Measurements from ENCODE around the gene UBR1. TPM values are rescaled to one million over a fixed set of nuclear protein-coding genes. Genes with fewer than 3 reads are reported as not detected.

The UBR1 gene
- total RNA-seq, 2 donors from 2014 or later: 27.2 to 28.0 TPM

DNA sequence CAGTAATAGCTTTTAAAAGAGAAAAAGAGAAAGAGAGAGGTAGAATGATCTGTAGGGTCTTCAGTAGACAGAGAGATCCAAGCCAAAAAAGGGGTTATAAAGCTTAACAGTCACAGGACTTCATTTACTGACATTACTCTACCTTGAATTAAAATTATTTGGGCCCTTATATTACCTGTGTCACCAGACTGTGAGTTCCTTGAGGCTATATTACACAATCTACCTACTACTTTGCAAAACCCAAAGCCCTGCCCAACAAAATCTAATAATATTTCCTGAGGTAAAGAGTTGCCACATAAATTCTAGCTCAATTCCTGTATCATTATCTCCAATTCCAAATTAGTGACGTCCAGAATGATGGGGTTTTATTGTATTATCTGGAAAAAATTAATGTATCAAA, 1.9 kb downstream of the UBR1 start:
- intact Hi-C loops (cut with DNase I): no loop called here
- peaks cover 8% of the 10 kb centered on the region for H3K4me1 ChIP-seq (replicated peaks)
- TF ChIP-seq, protein P1, sequence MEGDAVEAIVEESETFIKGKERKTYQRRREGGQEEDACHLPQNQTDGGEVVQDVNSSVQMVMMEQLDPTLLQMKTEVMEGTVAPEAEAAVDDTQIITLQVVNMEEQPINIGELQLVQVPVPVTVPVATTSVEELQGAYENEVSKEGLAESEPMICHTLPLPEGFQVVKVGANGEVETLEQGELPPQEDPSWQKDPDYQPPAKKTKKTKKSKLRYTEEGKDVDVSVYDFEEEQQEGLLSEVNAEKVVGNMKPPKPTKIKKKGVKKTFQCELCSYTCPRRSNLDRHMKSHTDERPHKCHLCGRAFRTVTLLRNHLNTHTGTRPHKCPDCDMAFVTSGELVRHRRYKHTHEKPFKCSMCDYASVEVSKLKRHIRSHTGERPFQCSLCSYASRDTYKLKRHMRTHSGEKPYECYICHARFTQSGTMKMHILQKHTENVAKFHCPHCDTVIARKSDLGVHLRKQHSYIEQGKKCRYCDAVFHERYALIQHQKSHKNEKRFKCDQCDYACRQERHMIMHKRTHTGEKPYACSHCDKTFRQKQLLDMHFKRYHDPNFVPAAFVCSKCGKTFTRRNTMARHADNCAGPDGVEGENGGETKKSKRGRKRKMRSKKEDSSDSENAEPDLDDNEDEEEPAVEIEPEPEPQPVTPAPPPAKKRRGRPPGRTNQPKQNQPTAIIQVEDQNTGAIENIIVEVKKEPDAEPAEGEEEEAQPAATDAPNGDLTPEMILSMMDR (IDR thresholded peaks at IDR 0.05): no peak
- no peak for TF ChIP-seq POLR2AphosphoS5 (IDR thresholded peaks at IDR 0.05)
- no peak for TF ChIP-seq POLR2A (IDR thresholded peaks at IDR 0.05)
- no peaks in the 10 kb centered on the region for H3K27me3 ChIP-seq (replicated peaks; ENCODE audit: insufficient read depth)
- no peak overlapping the region for H3K4me3 ChIP-seq
- WGBS: 39% methylated on average over 1 of the region's 1 CpG
- no peaks in the 10 kb centered on the region for H3K36me3 ChIP-seq
- H3K9me3 ChIP-seq: no peaks in the 10 kb centered on the region
- H3K27ac ChIP-seq: no peak overlapping the region
- DNase-seq (ENCODE audit: low spot score): no peak

DNA sequence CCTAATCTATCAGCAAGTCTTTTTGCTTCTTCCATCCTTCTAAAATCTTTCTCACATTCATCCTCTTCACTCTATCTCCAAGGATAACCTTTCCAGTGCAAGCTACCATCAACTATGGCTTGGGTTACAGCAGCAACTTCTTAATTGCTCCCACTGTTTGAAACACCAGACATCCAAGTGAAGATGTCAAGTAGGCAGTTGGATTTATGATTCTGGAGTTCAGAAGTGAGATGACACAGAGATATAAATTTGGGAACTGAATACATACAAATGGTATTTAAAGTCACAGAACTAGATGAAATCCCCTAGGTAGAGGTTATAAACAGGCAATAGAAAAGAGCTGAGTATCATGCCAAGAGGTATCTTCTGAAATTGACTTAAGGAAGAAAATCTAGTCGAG, 3.7 kb downstream of the UBR1 start:
- no peak for DNase-seq (ENCODE audit: low spot score)
- 77% methylated on average over 1 of the region's 1 CpG for WGBS
- TF ChIP-seq, protein P1 (IDR thresholded peaks at IDR 0.05): no peak
- no peak for TF ChIP-seq POLR2A (IDR thresholded peaks at IDR 0.05)
- TF ChIP-seq POLR2AphosphoS5 (IDR thresholded peaks at IDR 0.05): no peak
- intact Hi-C loops (cut with DNase I): no loop called here
- no peaks in the 10 kb centered on the region for H3K27me3 ChIP-seq (replicated peaks; ENCODE audit: insufficient read depth)
- no peak overlapping the region for H3K27ac ChIP-seq
- no peaks in the 10 kb centered on the region for H3K36me3 ChIP-seq
- peaks cover 8% of the 10 kb centered on the region for H3K4me1 ChIP-seq (replicated peaks)
- H3K4me3 ChIP-seq: no peak overlapping the region
- H3K9me3 ChIP-seq: no peaks in the 10 kb centered on the region

DNA sequence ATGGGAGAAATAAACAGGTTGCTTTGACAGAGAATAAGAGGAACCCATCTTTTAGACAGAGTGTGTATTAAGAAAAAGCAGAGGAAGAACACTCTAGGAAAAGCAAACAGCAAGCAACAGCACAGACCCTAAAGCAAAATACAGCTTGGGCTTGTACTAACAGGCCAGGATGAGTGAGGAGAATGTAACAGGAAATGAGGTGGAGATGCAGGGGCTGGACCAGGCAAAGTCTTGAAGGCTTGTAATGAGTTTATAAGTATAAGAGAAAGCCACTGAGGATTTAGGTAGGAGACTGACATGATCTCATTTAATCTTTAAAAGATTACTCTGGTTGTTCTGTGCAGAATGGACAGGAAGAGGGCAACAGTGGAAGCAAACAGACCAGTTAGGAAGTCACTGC, 4.9 kb downstream of the UBR1 start:
- Histone ChIP-seq H3K27ac (no peak overlapping the region), H3K9me3 (no peaks in the 10 kb centered on the region), H3K4me3 (no peak overlapping the region), H3K27me3 (replicated peaks; ENCODE audit: insufficient read depth) (no peaks in the 10 kb centered on the region), H3K36me3 (no peaks in the 10 kb centered on the region), H3K4me1 (replicated peaks) (peaks cover 8% of the 10 kb centered on the region)
- DNase-seq (ENCODE audit: low spot score): no peak
- intact Hi-C loops (cut with DNase I): no loop called here
- TF ChIP-seq POLR2A (IDR thresholded peaks at IDR 0.05): no peak
- TF ChIP-seq, protein P1 (IDR thresholded peaks at IDR 0.05): no peak
- no peak for TF ChIP-seq POLR2AphosphoS5 (IDR thresholded peaks at IDR 0.05)

DNA sequence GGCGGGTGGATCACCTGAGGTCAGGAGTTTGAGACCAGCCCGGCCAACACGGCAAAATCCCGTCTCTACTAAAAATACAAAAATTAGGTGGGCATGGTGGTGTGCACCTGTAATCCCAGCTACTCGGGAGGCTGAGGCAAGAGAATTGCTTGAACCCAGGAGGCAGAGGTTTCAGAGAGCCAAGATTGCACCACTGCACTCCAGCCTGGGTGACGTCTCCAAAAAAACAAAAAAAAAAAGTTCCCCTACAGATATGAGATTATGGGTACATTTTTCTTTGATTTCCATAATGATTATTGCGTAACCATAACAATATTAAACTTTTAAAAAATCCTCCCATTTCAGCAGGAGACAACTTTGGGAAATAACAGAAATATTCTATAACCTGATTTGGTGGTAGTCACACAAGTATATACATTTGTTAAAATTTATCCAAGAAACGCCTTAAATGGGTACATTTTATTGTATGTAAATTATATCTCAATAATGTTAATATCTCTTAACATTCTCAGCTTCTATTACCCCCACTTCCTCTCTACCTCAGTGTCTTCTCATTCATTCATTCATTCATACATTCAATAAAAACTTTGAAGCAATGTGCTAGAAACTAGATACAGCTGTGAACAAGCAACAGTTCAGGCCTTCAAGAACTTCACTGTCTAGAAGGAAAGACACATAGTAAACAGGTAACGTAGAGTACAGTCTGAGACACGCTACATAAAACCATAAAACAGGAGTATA, 6.6 kb downstream of the UBR1 start:
- no peak for TF ChIP-seq POLR2A (IDR thresholded peaks at IDR 0.05)
- Histone ChIP-seq H3K27me3 (replicated peaks; ENCODE audit: insufficient read depth) (no peaks in the 10 kb centered on the region), H3K4me3 (no peak overlapping the region), H3K9me3 (no peaks in the 10 kb centered on the region), H3K4me1 (replicated peaks) (peaks cover 6% of the 10 kb centered on the region), H3K27ac (no peak overlapping the region), H3K36me3 (no peaks in the 10 kb centered on the region)
- DNase-seq (ENCODE audit: low spot score): no peak
- intact Hi-C loops (cut with DNase I): no loop called here
- 97% methylated on average over 10 of the region's 10 CpGs for WGBS

DNA sequence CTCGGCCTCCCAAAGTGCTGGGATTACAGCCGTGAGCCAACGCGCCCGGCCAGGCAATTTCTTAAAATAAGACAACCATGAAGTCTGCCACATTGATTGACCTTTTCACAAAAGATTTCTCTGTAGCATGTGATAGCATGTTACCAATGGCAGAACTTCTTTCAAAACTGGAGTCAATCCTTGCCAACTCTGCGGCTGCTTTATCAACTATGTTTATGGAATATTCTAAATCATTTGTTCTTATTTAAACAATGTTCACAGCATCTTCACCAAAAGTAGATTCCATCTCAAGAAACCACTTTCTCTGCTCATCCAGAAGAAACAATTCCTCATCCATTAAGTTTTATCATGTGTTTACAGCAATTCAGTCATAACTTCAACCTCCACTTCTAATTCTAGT, 9.4 kb downstream of the UBR1 start:
- H3K36me3 ChIP-seq: no peaks in the 10 kb centered on the region
- TF ChIP-seq, protein P1 (IDR thresholded peaks at IDR 0.05): no peak
- no peak for TF ChIP-seq POLR2AphosphoS5 (IDR thresholded peaks at IDR 0.05)
- H3K27me3 ChIP-seq (replicated peaks; ENCODE audit: insufficient read depth): no peaks in the 10 kb centered on the region
- H3K4me3 ChIP-seq: no peak overlapping the region
- intact Hi-C loops (cut with DNase I): no loop called here
- no peak overlapping the region for H3K27ac ChIP-seq
- 93% methylated on average over 6 of the region's 6 CpGs for WGBS
- no peak for DNase-seq (ENCODE audit: low spot score)
- no peaks in the 10 kb centered on the region for H3K9me3 ChIP-seq
- no peaks in the 10 kb centered on the region for H3K4me1 ChIP-seq (replicated peaks)

Data from prostate gland (tissue), 2 donors.